GM19043 (cell line): Measurements from ENCODE around the gene PRRX1.

Experiments
- ATAC-seq: cut with Tn5 transposase; IDR thresholded peaks from one replicate; pipeline ENCODE4 v1.9.1; 2021; ENCODE audit warnings: low read depth; ENCODE audit not compliant: unreplicated experiment

The PRRX1 gene

DNA sequence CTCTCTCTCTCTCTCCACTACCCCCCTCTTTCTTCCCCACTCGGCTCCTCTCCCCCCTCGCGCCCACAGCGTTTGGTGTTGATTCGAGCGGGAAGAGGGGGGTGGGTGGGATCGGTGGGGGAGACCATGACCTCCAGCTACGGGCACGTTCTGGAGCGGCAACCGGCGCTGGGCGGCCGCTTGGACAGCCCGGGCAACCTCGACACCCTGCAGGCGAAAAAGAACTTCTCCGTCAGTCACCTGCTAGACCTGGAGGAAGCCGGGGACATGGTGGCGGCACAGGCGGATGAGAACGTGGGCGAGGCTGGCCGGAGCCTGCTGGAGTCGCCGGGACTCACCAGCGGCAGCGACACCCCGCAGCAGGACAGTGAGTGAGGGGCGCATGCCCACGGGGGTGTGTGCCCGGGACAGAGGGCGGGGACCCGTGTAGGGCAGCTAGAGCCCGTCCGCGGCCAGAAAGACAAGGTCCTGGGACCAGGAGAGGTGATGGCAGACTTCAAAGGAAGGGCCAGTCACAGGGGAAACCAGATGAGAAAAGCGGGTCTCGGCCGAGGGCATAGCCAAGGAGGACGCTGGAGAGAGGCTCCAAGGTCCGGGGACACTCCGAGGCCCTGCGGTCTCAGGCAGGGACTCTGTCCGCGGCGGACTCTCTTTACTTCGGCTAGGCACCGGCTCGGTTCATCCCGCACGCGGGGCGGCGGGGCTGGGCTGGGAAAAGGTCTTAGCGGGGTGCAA, at the start of gene PRRX1:
PRRX1 (plus strand) TSS at position 39 of the 735 bp plus-strand sequence; CDS start at position 127, 88 bp downstream.
- no peak for ATAC-seq

DNA sequence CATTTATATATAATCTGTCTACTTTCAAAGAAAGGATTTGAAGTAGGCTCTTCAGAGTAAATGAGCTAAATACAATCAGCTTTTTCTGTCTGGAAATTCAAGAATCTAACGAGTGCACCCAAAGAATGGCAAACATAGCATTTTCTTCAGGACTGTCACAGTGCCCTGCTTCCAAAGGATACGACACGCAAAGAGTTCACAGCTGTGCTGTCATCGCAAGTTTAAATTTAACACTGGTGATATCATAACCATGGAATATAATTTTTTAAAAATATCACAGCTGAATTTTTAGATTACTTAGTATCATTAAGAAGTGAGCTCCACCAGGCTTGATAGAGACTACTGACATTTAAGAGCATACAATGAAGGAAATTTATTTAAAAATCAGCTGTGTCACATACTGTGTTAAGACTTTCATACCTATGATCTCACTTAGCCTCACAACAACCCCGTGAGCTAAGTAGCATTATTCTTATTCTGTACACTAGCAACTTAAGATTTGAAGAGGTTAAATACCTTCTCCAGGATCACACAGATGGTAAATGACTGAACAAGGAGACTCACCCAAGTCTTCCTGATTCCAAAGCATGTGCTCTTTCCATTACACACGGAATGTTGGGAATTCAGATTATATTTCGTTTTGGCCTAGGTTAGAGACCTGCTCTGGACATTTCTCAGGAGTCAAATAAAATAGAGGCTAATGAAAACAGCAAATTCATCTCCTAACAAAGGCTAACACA, 46.2 kb upstream of the PRRX1 start:
- no peak for ATAC-seq

DNA sequence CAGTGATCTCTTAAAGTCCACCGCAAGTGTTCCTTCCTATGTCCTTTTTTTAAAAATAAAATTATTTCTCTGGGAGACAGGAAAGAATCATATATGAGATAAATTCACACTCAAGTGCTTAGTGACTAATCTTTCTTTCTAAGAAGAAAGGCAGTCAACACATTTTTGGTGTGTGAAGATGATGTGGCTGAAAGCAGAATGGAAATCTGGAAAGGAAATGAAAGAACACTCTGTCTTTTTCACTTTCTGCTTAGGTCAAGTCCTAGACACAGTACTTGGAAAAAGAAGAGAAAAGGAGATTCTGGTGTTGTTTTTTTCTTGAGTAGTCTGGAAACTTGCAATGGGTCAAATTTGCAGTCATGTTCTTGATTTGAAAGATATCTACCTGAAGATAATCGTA, 45.5 kb upstream of the PRRX1 start:
- ATAC-seq, result no peak

DNA sequence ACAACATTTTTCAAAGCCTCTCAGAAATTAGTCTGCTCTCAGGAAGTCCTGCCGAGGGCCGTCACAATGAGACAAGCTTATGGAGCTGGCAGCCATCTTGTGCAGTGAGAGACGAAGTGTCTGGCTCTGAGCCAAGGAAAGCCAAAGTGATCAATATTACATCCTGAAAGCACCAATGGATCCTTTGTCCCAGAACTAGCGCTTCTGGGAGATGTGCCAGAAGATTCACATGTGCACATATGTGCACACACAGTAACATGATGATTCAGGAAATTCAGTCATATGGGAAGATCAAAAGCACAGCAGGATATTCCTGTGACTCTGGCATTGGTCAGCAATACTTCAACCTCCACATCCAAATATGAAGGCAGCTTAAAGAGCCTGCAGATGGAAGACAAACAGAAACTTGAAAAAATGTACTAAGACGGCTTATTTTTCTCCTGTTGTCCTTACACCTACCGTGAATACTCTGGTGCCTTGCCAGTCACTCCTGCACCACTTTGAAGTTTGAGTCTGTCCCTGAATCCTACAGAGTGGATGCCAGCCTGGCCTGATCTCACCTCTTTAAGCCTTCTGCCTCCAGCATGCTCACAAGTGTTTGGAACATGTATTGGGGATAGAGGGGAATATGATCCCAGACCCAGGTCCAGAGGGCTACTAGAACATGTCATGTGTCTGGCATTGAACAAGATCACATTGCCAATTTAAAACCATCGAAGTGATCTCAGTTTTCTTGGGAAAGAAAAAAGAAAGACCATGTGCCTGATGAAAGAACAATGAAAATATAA, 44.5 kb upstream of the PRRX1 start:
- no peak for ATAC-seq

DNA sequence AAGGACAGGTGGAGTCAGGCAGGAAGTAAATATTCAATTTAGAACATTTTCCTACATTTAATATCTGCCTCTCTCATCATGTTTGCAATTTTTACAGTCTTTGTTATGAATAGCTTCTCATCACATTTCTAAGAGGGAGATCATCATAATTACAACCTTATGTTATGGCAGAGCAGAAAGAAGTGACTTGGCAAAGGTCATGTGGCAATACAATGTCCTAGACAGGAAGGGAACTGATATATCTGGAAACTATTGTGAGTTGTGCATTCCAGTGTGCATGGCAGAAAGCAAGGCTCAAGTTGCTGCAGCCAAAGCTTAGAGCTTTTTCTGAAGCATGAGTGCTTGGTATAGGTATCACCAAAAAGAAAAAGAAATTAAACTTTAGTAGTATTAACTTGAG, 43.8 kb upstream of the PRRX1 start:
- ATAC-seq, result no peak

DNA sequence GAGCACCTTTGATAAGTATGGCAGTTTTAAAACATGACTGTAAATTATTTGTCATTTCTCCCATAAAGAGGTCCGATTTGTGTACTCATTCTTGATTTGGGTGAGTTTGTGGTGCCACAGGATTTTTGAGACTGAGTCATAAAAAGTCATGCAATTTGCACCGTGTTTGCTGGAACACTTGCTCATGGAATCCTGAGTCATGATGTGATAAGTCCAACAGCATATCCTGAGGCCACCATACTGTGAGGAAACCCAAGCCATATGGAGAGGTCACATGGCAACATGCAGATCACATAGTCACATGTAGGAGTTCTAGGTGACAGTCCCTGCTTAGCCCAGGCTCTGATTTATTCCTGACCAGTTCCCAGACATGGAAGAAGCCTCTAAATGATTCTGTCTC, 40.8 kb upstream of the PRRX1 start:
- ATAC-seq, result no peak

DNA sequence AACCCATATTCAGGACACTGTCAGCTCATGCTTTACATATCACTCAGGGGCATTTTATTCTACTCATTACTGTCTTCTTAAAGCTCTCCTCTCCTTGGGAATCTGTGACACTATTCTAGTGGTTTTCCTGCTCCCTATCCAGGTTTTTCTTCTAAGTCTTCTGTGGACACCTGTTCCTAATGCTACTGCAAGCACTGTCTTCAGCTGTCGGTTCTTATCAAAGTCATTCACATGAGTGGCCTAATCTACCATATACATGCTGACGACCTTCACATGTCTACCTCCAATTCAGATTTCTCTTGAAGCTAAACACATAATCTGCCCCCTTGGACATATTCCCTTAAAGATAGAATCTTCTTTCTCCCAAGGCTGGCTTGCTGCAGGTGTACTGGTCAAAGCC, 39.8 kb upstream of the PRRX1 start:
- no peak for ATAC-seq

DNA sequence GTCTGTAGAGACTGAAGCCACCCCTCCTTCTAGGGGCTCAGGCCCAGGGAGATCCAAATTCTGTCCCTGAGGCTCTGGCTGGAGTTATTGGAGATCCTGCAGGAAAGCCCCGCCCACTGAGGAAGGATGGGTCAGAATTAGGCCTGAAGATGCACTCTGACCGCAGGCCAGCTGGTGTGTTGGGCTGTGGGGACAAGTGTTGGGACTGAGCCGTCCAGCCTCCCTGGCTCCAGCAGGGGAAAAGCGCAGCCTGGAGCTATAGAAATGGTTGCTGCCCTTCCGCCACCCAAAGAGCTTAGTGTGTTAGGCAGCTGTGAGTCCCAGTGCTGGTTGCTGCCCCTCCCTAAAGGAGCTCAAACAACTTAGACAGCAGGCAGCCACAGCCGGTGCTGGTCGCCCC, 33.0 kb upstream of the PRRX1 start:
- no peak for ATAC-seq

DNA sequence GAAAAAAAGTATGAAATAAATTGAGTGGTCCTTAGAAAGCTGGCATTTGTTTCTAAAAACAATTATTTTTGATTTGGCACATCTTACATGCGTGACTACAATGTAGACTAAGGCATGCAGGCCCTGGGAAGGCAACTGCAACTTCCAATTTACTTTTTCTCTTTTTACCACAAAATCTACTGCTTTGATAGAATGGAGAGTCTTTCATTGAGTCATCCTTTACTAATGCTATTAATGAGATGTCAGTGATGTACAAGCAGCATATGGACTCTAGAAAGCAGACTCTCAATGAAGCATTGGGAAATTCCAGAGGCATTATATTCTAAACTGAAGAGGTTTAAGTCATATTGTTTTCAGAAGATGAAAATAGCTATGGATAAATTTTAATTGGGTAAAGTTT, 29.6 kb upstream of the PRRX1 start:
- no peak for ATAC-seq

DNA sequence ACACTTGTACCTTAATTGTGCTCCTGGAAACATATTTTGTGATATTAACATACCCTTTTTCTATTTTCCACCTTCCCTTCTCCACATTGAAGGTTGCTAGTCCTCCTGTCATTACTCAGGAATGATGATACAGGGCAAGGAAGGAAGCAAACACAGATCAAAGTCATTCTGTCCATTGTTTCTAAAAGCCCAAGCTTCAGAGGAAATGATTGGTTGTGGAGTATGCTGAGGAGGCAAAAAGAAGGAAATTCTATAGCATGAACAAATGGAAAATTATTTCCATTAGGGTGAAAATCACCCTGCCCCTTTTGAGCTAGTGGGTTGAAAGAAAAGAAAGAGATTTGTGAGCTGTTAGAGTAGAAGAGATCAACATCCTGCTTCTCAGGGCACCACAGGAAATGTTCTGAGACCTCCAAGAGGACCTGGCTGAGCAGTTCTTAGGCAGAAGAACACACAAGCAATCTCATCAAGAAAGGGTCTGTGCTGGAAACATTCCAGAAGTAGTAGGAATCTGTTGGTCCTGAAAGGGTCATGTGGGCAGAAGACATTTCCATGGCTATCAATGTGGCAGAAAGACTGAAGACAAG, 29.0 kb upstream of the PRRX1 start:
- ATAC-seq, result no peak

DNA sequence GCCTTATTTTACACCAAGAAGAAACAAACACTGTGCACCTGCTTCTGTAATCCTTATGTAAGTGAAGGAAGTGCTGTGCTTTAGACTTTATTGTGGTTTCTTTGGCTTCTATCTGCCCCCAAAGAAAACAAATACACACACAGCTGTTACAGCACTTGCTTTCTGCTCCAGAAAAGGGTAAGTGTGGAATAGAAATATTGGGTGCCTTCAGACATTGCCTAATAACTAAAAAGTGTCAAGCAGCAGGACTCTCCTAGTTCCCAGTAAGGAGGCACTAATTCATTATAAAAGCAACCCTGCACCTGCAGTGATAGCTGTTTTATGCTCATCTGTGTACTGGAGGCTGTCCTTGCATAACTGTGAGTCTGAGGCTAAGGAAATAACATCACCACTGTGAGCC, 23.4 kb upstream of the PRRX1 start:
- no peak for ATAC-seq

DNA sequence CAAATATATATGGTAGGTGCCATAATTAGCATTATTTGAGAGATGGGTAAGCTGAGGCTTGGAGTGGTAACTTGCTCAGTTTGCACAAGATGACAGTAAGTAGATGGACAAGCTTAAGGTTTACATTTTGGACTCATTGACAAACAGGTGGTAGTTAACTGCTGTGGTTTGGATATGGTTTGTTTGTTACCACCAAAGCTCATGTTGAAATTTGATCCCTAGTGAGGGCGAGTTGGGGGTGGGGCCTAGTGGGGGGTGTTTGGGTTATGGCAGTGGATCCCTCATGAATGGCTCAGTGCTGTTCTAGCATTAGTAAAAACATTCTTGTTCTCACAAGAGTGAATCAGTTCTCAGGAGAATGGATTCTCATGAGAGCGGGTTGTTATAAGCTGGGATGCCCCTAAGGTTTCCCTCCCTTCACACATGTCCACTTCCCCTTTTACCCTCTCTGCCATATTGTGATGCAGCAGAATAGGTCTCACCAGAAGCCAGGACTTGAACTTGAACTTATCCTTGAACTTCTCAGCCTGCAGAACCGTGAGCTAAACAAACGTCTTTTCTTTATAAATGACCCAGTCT, 6.6 kb upstream of the PRRX1 start:
- ATAC-seq, result no peak

DNA sequence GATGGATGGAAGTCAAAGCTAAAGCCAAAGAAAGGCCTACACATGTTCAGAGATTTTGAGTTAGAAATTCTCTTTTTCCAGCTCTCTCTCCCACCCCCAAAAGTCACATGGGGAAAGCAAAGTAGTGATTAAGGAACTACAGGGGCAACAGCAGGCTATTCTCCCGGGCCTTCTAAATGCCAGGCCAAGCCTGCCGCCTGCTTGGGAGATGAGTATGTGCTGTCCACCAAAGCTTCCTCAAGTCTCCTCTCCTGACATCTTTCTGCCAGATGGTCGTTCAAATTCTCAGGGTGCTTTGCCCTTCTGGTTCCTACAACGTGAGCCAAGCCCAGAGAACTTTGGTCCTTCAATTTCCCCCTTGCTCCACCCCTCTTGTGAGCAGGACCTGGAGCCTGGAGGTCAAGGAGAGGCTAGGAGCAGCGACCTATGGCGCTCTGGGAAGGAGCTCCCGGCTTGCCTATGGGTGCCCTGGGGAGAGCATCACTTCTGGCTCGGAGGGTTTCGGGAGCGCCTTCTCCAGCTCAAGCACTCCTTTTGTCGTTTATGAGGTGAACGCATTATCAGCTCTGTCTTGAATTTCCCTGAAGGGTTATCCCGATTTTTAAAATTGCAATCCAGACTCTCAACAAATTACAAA, 4.4 kb upstream of the PRRX1 start:
- no peak for ATAC-seq

DNA sequence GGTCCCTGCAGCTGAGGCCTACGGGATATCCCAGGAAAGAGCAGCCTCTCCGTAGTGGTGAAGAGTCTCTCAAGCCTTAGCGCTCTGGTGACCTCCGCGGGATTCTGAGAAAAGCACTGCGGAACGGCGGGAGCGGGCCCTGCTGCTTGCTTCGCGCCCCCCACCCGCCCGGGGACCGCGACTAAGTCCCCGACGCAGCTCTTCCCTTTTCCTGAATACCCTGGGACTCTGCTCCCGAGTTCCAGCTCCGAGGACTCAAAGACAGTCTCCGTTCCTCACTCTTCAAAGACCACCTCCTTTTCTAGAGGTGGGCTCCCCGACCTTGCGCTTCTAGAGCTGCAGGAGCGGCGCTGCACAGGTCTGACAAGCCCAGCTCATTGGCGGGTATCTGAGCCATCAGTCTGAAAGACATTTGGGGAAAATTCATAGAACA, 3.6 kb upstream of the PRRX1 start:
- ATAC-seq, result no peak

DNA sequence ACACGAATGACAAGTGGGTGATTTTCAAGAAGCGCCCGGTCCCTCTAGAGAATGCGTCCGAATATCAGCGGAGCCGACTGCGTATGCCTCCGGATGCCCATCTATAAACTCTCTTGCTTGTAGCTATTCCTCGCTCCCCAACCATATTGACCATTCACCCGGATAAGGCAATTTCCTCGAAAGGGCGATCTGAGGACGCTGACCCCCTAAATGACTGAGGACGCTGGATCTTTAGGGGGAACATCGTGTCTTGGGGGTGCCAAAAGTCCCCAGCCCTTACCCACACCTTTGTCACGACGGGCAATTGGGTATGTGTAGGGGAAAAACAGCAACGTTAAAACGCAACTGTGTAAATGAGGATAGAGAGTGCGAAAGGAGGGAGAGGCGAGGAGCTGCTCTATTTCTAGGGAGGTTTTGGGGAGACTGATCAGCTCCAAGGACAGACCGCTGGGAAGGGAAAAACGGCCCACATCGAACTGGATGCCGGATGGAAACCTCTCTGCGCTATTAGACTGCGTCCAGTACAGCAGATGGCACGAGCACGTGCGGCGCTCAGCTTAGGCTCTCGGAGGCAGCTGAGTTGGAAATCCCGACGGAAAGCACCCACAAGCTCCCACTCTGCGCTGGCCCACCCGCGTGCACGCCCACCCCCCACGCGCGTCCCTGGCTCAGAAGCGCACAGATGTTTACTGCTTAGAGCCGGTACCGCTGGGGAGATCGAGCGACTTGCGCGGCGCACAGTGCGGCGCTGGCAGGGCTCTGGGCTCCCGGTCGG, 2.9 kb upstream of the PRRX1 start:
- no peak for ATAC-seq

DNA sequence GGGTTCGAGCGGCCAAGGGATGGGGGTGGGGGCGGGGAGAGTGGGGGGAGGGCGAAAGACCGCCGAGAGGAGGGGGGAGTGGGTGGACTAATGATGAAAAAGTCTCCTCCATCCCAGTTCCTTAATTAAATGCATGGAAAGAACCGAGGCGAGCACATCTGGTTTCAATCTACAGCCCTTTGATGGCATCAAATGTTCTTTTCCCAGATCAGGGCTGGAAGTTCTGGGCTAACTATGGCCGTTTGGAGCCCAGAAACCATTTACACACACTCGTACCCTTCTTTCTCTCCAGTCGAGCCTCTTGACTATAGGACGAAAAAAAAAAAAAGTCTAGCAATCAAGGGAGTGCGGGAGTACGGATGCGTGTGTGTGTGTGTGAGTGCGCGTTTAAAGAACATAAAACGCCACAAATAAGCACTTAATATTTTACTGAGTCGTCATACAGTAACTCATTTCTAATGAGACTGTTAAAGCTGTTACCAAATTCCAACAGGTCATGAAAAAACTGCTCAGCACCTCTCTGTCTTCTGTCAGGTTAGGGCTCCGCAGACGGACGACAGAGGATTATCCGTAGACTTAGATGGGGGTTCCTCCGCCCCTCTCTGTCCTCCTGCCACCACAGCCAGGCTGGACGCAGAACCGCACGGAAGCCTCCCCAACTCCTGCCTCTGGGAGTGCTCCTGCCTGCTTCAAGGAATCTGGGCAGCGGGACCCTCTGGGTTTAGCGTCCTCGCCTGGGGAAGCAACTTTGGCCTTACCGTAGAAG, 2.1 kb upstream of the PRRX1 start:
- ATAC-seq, result no peak

DNA sequence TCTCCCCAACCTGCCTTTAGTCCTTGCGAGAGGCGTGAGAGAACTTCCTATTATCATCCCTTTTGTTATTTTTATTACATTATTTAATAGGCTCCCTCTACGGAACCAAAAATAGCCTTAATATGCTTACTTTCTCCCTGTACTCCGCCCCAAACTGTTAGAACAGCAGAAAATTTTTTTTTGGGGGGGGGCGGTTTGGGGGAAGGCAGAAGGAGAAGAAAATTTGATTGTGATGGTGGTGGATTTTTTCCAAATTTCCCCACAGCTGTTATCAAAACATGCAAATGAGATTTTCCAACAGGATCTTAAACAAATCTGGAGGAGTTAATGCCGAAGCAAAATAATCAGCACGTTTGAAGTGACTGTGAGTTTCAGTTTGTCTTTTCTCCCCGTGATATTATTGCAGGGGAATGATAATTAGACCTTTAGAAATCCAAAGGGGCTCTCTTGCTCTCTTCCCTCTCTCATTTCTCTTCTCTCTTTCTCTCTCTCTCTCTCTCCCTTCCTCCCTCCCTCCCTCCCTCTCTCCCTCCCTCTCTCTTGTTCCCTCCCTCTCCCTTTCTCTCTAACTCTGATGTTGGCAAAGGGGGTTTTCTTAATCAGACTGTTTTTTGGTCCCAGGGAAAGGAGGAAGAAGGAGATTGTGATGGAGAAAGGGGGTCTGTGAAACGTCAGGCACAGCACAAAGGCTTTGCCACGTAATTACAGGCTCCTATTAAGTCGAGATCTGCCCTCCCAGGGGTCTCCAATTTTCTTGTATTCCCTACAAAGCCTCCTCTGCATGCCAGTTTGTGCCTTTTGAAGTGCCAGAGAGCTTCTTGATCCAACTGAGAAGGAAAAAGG, 1.1 kb upstream of the PRRX1 start:
- no peak for ATAC-seq
